Choroid plexus epithelial cell (primary cell): Measurements from ENCODE around the gene DNMT3A.

Experiments
- DNase-seq: peaks from one replicate; pipeline ENCODE4 v3.0.0-alpha.2; 2010; ENCODE audit warnings: low read depth
- H3K4me3 ChIP-seq: 2 replicates; pipeline ENCODE4 v1.5.1; 2011; ENCODE audit warnings: low read depth, mild to moderate bottlenecking, control low read depth, low read length, moderate library complexity
- TF ChIP-seq, protein P1 (sequence below): conservative IDR thresholded peaks from 2 replicates; pipeline ENCODE4 v1.5.1; 2011; ENCODE audit warnings: low read depth, mild to moderate bottlenecking, control low read depth, inconsistent platforms, low read length, moderate library complexity

The DNMT3A gene

DNA sequence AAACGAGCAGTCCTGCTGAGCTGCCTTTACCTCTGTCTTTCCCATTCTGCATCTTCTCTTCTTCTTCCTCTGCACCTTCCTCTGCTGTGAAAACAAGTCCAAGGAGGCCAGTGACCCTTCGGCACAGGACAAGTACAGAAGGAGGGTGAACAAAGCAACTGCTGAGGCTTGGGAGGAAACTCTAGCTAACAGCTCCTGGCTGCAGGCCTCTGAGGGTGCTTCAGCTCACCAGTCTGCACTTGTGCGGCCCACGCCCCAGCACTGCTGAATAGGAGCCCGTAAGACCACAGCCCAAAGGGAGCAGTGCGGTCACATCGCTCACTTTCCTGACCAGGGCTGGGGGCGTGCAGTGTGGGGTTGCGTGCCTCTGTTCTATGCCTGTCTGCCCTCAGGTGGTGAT lies 42.1 kb upstream of the DNMT3A start:
- H3K4me3 ChIP-seq: no peak overlapping the region
- no peak for DNase-seq
- TF ChIP-seq, protein P1, sequence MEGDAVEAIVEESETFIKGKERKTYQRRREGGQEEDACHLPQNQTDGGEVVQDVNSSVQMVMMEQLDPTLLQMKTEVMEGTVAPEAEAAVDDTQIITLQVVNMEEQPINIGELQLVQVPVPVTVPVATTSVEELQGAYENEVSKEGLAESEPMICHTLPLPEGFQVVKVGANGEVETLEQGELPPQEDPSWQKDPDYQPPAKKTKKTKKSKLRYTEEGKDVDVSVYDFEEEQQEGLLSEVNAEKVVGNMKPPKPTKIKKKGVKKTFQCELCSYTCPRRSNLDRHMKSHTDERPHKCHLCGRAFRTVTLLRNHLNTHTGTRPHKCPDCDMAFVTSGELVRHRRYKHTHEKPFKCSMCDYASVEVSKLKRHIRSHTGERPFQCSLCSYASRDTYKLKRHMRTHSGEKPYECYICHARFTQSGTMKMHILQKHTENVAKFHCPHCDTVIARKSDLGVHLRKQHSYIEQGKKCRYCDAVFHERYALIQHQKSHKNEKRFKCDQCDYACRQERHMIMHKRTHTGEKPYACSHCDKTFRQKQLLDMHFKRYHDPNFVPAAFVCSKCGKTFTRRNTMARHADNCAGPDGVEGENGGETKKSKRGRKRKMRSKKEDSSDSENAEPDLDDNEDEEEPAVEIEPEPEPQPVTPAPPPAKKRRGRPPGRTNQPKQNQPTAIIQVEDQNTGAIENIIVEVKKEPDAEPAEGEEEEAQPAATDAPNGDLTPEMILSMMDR: no peak

DNA sequence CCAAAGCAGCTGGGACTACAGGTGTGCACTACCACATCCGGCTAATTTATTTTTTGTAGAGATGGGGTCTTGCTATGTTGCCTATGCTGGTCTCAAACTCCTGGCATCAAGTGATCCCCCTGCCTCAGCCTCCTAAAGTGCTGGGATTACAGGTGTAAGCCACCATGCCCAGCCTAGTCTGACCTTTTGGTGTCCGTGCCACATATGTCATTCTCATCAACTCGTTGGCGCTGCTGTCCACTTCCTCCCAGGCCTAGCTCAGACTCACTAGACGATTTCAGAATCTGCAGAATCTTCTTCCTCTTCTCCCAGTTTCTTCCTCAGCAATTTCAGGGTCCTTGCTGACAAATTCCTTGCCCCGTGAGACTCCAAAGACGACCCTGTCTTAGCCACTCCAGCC lies 39.8 kb upstream of the DNMT3A start:
- H3K4me3 ChIP-seq: no peak overlapping the region
- DNase-seq: no peak
- TF ChIP-seq, protein P1: no peak

DNA sequence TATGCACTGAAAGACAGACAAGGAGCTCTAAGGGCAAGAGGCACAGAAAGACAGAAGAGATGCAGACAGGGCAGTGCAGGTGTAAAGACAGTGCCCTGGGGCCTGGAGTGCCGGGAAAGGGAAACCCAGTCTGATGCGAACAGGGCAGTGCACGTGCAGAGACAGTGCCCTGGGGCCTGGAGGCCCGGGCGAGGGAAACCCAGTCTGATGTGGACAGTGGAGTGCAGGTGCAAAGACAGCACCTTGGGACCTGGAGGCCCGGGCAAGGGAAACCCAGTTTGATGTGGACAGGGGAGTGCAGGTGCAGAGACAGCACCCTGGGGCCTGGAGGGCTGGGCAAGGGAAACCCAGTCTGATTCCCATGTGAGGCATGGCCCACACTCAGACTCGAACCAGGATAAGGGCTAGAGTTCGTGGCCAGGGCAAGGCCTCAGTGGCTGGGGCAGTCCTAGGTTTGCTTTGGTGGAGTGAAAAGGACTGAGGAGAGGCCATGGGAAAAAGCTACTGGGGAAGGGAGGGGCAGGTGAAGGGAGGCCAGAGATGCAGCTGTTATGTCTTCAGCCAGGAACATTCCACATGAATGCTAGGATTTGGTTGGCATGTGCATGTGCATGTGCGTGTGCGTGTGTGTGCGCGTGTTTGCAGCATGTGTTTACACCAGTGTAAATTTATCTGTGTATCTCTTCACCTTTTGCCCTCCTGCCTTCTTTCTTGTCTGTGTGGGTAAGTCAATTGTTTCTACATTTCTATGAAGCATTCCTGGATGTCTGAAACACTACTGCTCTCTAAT lies 39.1 kb upstream of the DNMT3A start:
- DNase-seq: no peak
- H3K4me3 ChIP-seq: no peak overlapping the region
- TF ChIP-seq, protein P1: no peak

DNA sequence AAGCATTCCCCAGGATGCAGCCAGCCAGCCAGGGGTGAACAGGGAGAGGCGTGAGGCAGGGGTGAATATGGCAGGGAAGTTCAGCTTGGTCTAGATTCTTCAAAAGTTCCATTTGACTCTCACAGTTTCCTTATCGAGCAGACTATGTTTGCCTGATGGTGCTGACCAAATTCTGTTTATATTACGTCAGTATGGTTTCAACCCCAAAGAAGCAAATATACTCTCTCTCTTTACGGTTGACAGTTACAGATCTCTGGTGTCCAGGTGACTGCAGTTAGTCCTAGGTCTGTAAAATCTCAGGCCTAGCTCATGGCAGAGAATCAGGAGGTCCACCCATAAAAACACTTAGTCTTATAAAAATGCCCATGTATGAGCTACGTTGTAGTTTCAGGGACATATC lies 38.3 kb upstream of the DNMT3A start:
- H3K4me3 ChIP-seq: no peak overlapping the region
- TF ChIP-seq, protein P1: no peak
- DNase-seq: no peak

DNA sequence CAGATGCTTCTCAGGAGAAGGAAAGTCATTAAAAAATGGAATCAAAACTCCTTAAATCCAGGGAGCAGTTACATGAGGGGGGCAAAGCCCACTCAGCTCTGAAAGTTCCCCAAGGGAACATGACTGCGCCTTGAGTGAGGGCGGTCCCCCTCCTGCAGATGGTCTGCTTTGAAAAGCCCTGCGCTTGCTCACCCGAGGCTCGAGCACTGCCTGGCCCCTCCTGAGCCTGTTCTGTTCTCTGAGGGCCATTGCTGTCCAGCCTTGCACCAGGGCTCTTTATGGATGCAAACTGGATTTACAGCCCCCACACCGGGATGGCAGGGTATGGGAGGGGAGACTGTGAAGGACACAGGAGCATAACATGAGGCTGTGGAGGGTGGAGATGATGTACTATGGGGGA lies 37.8 kb upstream of the DNMT3A start:
- TF ChIP-seq, protein P1: no peak
- no peak overlapping the region for H3K4me3 ChIP-seq
- no peak for DNase-seq

DNA sequence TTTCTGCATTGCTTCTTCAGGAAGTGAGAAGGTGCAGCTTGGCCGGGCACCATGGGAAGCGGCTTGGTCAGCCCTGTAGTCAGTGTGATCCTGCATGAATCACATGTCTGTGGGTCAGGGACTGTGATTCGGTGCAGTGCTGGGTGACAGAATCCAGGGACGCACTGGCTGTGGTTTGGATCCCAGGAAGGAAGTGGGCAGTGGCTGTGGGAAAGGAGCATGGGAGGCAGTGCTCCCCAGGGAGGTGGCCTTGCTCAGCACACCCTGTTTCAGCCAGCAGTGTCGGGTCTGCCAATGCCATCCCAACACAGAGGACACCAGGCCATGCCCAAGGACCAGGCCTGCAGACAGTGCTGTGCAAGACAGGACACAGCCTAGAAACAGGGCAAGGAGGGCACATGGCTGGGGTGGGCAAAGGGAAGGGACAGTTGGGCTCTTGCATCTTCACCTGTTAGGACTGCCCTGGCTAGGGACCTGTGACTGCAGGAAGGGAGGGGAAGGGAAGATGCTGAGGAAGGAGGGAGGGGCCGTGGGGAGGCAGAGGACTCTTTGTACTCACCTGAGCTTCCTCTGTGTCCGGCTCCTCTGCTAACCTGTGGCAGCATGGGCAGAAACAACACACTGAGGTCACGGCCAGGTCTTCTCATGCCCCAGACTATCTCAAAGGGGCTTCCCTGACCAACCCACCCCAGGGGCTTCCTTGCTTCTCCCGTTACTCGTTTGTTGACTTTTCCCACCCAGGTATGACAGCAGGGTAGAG lies 37.2 kb upstream of the DNMT3A start:
- DNase-seq: no peak

More for the DNA sequence above, 37.2 kb upstream of the DNMT3A start:
- no peak overlapping the region for H3K4me3 ChIP-seq
- TF ChIP-seq, protein P1: no peak
